MM.1S (cell line): ENCODE data around the gene YPEL1.

Experiments
- EZH2 ChIP-seq: fragments of 300-600 bp; sonication (generic); optimal IDR thresholded peaks from 2 replicates; pipeline ENCODE3; 2017; ENCODE audit warnings: low read depth, mild to moderate bottlenecking, antibody characterized with exemption, low read length, mixed read lengths
- TF ChIP-seq, protein P1 (sequence below): fragments of 300-600 bp; sonication (generic); IDR thresholded peaks from 2 replicates; pipeline ENCODE4 v1.5.1; 2016; ENCODE audit warnings: antibody characterized with exemption, low read length, mixed read lengths

- TF ChIP-seq, protein P1, sequence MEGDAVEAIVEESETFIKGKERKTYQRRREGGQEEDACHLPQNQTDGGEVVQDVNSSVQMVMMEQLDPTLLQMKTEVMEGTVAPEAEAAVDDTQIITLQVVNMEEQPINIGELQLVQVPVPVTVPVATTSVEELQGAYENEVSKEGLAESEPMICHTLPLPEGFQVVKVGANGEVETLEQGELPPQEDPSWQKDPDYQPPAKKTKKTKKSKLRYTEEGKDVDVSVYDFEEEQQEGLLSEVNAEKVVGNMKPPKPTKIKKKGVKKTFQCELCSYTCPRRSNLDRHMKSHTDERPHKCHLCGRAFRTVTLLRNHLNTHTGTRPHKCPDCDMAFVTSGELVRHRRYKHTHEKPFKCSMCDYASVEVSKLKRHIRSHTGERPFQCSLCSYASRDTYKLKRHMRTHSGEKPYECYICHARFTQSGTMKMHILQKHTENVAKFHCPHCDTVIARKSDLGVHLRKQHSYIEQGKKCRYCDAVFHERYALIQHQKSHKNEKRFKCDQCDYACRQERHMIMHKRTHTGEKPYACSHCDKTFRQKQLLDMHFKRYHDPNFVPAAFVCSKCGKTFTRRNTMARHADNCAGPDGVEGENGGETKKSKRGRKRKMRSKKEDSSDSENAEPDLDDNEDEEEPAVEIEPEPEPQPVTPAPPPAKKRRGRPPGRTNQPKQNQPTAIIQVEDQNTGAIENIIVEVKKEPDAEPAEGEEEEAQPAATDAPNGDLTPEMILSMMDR: no peak
- no peak for TF ChIP-seq EZH2
These were observed 9.5 kb downstream of the YPEL1 start for GRCh38 chr22:21725956-21726649.
